Cardiac septum (tissue), 1 donor: ENCODE measurements around the gene THRA. TPM values are rescaled to one million over a fixed set of nuclear protein-coding genes. Genes with fewer than 3 reads are reported as not detected.

Source experiments
- DNase-seq: peaks from one replicate; pipeline ENCODE4 v3.0.0-alpha.2; 2020; ENCODE audit warnings: low spot score
- intact Hi-C: fragments of 100-400 bp; cut with DNase I; formaldehyde crosslinking; loops from one replicate; pipeline ENCODE4 v1.14.0; 2022
- long read RNA-seq: library from polyadenylated mRNA; unstranded; transcript quantifications from one replicate; pipeline ENCODE4 v2.0.0, GENCODE V29; 2021
- total RNA-seq: library from RNA; stranded (reverse); fragmentation: NEBNext Ultra II Directional; extraction: Animal tissue kit (Norgen Biotek cat#: 25700); gene quantifications from one replicate; pipeline ENCODE4 v1.2.1, GENCODE V29; 2021
- donor health status: DM: no; HTN: no; CAD: no.

Gene THRA, protein sequence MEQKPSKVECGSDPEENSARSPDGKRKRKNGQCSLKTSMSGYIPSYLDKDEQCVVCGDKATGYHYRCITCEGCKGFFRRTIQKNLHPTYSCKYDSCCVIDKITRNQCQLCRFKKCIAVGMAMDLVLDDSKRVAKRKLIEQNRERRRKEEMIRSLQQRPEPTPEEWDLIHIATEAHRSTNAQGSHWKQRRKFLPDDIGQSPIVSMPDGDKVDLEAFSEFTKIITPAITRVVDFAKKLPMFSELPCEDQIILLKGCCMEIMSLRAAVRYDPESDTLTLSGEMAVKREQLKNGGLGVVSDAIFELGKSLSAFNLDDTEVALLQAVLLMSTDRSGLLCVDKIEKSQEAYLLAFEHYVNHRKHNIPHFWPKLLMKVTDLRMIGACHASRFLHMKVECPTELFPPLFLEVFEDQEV
- 66.8 TPM for total RNA-seq
- long read RNA-seq, full-length matches to known transcripts = 47 of 85 reads
- long read RNA-seq, partial matches to known transcripts = 18 of 85 reads
- long read RNA-seq, other reads (novel, unspliced or antisense) = 20 of 85 reads

DNA sequence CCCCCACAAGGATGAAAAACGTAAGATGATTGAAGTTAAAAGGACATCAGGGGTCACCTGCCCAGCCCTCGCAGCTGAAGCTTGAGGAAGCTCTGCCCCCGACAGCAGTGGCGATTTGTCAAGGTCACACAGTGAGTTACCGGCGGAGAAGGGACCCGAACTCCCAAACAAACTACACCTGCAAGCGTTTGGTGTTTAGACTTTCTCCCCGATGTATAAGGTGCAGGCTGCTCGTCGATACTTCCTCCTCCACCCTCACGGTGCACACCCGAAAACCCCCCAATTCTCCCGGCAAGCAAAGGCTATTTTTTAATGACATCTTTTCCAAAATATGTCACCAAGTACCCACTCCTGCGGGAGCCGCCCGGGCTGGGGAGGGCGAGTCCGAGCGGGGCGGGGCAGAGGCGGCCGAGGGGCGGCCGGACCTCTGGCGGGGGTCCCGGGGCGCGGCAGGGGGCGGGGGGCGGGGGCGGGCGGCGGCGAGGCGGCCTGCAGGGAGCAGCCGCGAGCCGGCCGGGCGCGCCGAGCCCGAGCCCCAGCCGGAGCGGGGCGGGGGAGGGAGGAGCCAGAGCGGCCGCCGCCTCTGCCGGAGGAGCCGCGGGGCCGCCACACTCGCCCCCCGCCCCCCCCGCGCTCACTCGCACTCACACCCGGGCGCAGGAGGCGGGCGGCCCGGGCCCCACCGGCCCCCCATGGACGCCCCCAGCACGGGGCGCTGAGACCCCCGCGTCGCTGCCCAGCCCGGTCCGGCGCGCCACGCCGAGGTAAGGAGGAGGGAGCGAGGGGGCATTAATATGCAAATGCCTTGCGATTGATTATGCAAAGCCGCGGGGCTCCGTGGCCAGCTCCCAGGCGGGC, at the start of gene THRA:
THRA (plus strand) TSS at position 637 of the 858 bp plus-strand sequence. CDS start 11,524 bp downstream, outside the sequence.
- intact Hi-C loops = loop anchor here (1.0 kb wide), 1 partner anchor 13 kb away; no protein-coding TSS in a partner anchor

DNA sequence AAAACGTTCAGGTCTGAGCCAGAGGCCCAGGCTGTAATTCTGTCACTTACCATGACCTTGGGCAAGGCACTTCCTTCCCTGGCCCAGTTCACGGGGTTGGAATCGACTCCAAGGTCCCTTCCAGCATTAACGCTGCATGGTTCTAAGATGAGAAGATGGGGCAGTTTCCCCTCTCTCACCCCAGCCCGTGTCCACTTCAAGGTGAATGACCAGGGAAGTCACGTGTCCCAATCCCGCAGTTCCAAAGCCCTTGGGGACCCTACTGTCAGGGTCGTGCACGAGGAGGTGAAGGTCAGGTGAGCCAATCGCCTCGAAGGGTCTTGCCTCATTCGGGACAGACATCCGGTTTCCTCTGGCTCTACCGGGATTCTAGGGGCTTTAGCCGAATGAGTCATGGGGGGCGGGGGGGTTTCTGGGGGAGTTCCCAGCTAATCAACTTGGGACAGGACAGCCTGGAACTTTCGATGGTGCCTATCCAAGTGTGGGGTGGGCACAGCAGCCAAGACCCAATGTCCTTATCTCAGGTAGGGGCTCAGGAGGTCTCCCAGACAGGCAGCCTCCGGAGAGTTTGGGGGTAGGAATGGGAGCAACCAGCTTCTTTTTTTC, 48.3 kb upstream of the THRA start:
- intact Hi-C loops = loop anchor here (5.0 to 10.0 kb wide), 3 partner anchors 153 to 280 kb away; no protein-coding TSS in a partner anchor
- no peak for DNase-seq

More for the DNA sequence above, at the start of gene THRA:
- peak; percentile 92 for DNase-seq

DNA sequence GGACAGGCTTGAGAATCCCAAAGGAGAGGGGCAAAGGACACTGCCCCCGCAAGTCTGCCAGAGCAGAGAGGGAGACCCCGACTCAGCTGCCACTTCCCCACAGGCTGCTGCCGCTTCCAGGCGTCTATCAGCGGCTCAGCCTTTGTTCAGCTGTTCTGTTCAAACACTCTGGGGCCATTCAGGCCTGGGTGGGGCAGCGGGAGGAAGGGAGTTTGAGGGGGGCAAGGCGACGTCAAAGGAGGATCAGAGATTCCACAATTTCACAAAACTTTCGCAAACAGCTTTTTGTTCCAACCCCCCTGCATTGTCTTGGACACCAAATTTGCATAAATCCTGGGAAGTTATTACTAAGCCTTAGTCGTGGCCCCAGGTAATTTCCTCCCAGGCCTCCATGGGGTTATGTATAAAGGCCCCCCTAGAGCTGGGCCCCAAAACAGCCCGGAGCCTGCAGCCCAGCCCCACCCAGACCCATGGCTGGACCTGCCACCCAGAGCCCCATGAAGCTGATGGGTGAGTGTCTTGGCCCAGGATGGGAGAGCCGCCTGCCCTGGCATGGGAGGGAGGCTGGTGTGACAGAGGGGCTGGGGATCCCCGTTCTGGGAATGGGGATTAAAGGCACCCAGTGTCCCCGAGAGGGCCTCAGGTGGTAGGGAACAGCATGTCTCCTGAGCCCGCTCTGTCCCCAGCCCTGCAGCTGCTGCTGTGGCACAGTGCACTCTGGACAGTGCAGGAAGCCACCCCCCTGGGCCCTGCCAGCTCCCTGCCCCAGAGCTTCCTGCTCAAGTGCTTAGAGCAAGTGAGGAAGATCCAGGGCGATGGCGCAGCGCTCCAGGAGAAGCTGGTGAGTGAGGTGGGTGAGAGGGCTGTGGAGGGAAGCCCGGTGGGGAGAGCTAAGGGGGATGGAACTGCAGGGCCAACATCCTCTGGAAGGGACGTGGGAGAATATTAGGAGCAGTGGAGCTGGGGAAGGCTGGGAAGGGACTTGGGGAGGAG, 47.5 kb upstream of the THRA start, which contains the start of gene CSF3:
CSF3 (plus strand) TSS at position 436 of the 993 bp plus-strand sequence; CDS start at position 471, 35 bp downstream.
- DNase-seq = no peak
- intact Hi-C loops = loop anchor here (10.0 kb wide), 2 partner anchors 180 to 280 kb away; no protein-coding TSS in a partner anchor

DNA sequence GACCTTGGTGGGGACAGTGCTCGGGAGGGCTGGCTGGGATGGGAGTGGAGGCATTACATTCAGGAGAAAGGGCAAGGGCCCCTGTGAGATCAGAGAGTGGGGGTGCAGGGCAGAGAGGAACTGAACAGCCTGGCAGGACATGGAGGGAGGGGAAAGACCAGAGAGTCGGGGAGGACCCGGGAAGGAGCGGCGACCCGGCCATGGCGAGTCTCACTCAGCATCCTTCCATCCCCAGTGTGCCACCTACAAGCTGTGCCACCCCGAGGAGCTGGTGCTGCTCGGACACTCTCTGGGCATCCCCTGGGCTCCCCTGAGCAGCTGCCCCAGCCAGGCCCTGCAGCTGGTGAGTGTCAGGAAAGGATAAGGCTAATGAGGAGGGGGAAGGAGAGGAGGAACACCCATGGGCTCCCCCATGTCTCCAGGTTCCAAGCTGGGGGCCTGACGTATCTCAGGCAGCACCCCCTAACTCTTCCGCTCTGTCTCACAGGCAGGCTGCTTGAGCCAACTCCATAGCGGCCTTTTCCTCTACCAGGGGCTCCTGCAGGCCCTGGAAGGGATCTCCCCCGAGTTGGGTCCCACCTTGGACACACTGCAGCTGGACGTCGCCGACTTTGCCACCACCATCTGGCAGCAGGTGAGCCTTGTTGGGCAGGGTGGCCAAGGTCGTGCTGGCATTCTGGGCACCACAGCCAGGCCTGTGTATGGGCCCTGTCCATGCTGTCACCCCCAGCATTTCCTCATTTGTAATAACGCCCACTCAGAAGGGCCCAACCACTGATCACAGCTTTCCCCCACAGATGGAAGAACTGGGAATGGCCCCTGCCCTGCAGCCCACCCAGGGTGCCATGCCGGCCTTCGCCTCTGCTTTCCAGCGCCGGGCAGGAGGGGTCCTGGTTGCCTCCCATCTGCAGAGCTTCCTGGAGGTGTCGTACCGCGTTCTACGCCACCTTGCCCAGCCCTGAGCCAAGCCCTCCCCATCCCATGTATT, 46.5 kb upstream of the THRA start:
- no peak for DNase-seq
- intact Hi-C loops = loop anchor here (10.0 kb wide), 2 partner anchors 179 to 279 kb away; no protein-coding TSS in a partner anchor

DNA sequence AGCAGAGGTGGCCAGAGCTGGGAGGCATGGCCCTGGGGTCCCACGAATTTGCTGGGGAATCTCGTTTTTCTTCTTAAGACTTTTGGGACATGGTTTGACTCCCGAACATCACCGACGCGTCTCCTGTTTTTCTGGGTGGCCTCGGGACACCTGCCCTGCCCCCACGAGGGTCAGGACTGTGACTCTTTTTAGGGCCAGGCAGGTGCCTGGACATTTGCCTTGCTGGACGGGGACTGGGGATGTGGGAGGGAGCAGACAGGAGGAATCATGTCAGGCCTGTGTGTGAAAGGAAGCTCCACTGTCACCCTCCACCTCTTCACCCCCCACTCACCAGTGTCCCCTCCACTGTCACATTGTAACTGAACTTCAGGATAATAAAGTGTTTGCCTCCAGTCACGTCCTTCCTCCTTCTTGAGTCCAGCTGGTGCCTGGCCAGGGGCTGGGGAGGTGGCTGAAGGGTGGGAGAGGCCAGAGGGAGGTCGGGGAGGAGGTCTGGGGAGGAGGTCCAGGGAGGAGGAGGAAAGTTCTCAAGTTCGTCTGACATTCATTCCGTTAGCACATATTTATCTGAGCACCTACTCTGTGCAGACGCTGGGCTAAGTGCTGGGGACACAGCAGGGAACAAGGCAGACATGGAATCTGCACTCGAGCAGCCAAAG, 45.2 kb upstream of the THRA start:
- no peak for DNase-seq
- intact Hi-C loops = loop anchor here (2.0 to 10.0 kb wide), 3 partner anchors 95 to 277 kb away; no protein-coding TSS in a partner anchor

DNA sequence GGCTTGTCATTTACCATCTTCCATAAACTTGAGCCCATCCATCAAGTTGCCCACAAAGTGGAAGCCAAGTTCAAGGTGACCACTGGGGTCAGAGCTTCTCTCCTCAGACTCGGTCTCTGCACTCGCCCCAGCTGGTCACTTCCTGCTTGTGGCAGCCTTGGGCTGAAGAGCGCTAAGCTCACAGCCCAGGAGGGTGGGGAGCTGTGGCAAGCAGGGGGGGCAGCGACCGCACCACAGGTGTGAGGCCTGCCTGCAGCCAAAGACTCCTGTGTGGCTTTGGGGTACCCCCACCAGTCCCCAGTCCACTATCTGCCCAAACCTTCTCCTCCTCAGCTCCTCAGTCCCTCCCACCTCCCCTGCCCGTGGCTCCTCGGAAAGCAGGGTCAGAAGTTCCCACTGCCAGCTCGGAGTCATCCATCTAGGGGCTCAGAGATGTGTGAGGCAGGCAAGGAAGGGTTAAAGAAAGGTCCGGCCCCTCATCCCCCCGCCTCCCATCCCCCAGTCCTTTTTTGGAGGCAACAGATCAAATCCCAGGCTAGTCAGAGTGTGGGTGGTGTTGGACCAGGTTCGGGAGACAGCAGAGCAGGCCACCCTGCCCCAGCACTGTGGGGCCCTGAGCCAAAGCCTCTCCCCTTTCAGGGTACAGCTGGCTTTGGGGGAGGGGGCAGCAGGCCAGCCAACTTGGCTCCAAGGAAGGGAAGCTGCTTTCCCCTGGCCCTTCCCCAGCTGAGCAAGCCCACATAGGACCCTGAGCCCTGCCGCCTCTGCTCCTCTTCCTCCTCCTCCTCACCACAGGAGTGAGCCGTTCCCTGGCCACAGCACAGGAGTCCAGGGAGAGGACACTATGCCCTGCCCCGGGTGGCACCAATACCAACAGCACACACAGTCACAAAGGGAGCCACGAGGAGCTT, 44.3 kb upstream of the THRA start:
- DNase-seq = no peak
- intact Hi-C loops = loop anchor here (2.0 to 10.0 kb wide), 3 partner anchors 94 to 276 kb away; no protein-coding TSS in a partner anchor

DNA sequence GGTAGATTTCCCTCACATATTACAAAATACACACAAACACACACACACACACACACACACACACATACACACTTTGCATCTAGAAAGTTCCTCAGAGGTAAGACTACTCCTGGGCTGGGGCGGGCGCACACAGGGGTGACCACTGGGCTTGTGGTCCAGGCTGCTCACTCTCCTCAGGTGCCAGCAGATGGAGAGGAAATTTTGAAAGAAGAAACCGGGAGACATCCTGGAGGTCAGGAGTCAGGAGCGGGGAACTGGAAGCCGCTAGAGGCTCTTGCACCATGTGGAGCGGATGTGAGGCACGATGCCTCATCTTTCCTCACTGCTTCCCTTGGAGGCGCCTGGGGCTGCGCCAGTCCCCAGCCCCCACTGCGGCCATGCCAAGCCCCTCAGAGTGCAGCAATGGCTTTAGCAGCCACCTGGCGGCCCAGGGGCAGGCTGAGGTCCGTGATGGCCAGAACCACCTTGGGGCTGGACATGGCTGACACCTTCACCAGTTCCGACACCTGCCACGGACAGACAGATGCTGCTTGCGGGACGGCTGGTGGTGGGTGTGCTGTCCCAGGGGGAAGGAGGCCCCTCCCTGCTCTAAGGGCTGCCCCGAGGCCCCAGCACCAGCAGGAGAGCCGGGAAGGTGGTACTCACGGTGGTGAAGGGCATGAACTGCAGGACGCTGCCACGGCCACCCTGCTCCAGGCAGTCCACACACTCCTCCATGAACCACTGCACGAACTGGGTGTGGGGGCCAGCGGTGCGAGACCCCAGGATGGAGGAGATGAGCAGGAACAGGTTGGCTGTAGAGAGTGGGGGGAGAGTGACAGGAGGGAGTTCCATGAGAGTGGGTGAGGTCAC, 43.4 kb upstream of the THRA start:
- no peak for DNase-seq
- intact Hi-C loops = loop anchor here (2.0 to 10.0 kb wide), 3 partner anchors 93 to 275 kb away; no protein-coding TSS in a partner anchor

DNA sequence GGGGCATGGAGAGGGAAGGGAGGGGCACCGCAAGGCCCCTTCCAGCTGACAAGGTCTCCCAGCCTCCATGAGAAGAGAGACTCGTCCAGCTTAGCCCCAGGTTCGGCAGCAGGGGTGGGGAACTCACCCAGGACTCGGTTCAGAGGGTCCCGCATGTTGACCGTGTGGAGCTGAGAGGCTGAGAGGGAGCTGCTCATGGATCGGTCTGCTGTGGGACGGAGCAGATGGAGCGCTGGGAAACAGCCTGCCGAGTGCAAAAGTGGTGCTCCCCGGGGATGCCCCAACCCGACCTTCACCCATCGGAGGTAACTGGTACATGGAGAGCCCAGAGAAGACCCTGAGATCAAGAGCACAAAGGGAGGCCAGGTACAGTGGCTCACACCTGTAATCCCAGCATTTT, 42.6 kb upstream of the THRA start:
- intact Hi-C loops = no loop called here
- no peak for DNase-seq

DNA sequence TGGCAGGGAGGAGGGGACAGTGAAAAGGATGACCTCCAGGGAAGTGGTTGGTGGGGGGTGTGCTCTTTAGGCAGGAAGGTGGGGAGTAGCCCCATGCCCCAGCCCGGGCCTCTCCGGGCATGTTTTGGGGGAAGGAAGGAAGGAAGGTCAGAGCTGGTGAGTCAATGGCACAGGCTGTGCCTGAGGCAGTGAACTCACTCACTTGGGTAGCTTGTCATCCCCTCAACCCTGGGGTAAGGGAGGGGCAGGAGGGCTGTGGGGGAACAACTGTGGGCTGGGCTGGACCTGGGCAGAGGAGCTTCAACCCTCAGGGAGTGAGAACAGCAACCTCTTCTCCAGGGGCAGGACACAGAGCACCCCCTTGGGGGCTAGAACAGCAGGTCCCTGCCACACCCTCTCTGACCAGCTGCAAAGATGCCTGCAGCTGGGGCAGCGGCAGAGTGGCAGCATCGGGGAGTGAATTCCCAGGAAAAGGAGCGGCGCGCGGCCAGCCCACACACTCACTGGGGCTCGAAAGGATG, 41.3 kb upstream of the THRA start:
- DNase-seq = no peak
- intact Hi-C loops = no loop called here

DNA sequence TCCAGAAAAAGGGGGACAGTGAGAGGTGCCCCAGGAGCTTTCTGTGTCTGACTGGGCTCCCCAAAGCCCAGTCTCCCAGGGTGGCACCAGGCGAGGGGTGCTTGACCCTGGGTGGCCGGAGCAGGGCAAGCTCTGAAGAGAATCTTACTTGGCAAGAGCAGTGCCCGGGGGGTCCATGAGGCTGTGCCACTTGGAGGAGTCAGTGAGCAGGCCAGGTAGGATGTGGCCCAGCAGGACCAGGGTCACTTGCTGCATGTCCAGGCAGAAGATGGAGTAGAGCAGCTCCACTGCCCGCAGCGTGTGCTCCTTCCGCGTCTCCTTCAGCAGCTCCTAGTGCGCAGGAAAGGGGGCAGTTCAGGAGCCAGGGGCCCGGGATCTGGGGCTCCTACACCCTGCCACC, 40.3 kb upstream of the THRA start:
- intact Hi-C loops = no loop called here

DNA sequence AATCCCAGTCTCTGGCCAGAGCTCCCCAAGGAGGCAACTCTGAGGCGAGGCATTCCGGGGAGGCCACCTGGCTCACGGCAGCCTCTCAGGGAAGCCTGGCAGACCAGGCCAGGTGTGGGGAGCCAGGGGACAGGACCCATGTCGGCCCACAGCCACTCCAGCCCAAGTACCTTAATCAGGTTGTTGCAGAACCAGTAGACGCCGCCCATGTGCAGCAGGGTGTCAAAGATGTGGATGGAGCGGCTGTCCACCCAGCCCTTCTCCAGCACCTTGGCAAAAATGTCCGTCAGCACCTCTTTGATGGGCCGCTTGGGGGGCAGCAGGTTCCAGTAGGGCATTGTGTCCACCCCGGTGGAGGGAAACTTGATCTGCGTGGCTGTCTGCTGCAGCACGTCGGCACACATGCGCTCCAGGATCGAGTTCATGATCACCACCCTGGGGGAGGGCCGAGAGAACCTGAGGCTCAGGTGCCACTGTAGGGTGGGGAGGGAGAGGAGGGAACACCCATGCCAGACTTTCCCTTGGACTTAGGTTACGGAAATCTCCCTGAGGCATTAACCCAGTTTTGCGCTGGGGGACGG, 39.7 kb upstream of the THRA start:
- DNase-seq = no peak
- intact Hi-C loops = no loop called here

More for the DNA sequence above, 40.3 kb upstream of the THRA start:
- no peak for DNase-seq

DNA sequence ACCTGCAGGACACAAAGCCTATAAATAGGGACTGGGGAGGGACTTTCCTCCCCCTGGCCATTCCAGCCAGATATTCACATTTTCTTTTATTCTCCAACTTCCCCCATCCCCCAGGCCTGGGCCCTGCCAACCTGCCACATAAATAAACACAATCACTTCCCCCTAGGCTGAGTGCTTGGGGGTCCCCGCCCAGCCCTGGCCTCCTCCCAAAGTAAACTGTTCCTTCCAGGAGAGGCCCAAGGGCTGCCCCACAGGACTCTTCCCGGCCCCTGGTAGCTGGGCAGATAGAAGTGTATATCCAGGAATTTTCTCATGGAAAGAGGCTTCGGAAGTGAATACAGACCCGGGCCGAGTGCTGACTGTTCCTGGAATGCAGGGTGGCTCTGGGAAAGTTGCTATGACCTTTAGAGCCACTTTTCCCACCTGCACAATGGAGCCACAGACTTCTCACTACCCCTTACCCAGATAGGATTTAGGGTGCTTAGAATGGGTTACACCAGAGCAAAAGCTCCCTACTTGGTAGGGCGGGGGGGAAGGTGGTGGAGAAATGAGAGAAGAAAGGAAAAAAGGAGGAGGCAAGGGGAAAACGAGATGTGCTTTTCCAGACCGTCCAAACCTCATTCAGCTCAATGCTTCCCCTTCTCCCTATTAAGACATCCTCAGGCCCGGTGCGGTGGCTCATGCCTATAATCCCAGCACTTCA, 39.0 kb upstream of the THRA start:
- no peak for DNase-seq
- intact Hi-C loops = no loop called here

DNA sequence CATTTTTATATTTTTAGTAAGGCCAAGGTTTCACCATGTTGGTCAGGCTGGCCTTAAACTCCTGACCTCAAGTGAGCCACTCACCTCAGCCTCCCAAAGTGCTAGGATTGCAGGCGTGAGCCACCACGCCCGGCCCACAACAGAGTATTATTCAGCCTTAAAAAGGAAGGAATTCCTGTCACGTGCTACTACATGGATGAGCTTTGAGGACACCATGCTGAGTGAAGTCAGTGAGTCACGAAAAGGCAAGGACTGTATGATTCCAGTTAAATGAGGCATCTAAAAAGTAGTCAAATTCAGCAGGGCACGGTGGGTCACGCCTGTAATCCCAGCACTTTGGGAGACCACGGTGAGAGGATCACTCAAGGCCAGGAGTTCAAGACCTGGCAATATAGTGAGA, 37.9 kb upstream of the THRA start:
- no peak for DNase-seq

More for the DNA sequence above, 37.9 kb upstream of the THRA start:
- intact Hi-C loops = no loop called here
